Fibroblast of villous mesenchyme (primary cell): ENCODE measurements around the gene PGBD4. TPM values are rescaled to one million over a fixed set of nuclear protein-coding genes. Genes with fewer than 3 reads are reported as not detected.

ENCODE experiments used
- DNase-seq: peaks from one replicate; pipeline ENCODE4 v3.0.0-alpha.2; 2010; ENCODE audit warnings: low read depth
- H3K4me3 ChIP-seq: 2 replicates; pipeline ENCODE4 v1.5.1; 2011; ENCODE audit warnings: low read depth, mild to moderate bottlenecking, low read length
- CTCF ChIP-seq: IDR thresholded peaks from 2 replicates; pipeline ENCODE4 v1.5.1; 2012; ENCODE audit warnings: low read depth, mild to moderate bottlenecking, low read length; ENCODE audit not compliant: insufficient read depth
- total RNA-seq: library from RNA; depleted of rRNA; stranded (reverse); fragments of >200 nt; gene quantifications from 2 replicates; pipeline ENCODE4 v1.2.3, GENCODE V29; 2012

The PGBD4 gene
- total RNA-seq, 1 donor: 2.6 TPM

GRCh38 chr15:34084086-34084485, 17.8 kb upstream of the PGBD4 start:
- peak; percentile 65 for DNase-seq
- H3K4me3 ChIP-seq: no peak overlapping the region
- no peak for TF ChIP-seq CTCF

GRCh38 chr15:34085746-34086145, 16.1 kb upstream of the PGBD4 start:
- DNase-seq: no peak
- H3K4me3 ChIP-seq: no peak overlapping the region
- TF ChIP-seq CTCF: no peak

GRCh38 chr15:34099914-34100313, 2.0 kb upstream of the PGBD4 start:
- TF ChIP-seq CTCF: no peak
- no peak for DNase-seq
- H3K4me3 ChIP-seq: no peak overlapping the region

GRCh38 chr15:34102175-34102925, 467 bp downstream of the PGBD4 start:
- no peak for DNase-seq
- TF ChIP-seq CTCF: no peak
- peak overlapping the region; percentile 81 for H3K4me3 ChIP-seq

- no peak for DNase-seq
- no peak overlapping the region for H3K4me3 ChIP-seq
- TF ChIP-seq CTCF: no peak
Observed at GRCh38 chr15:34106423-34106822, 4.5 kb downstream of the PGBD4 start.

- no peak for DNase-seq
- TF ChIP-seq CTCF: no peak
Observed at GRCh38 chr15:34107315-34107714, 5.4 kb downstream of the PGBD4 start.

More at GRCh38 chr15:34107315-34107714, 5.4 kb downstream of the PGBD4 start:
- H3K4me3 ChIP-seq: no peak overlapping the region
